ENCODE measurements around the gene UBE2H. TPM values are rescaled to one million over a fixed set of nuclear protein-coding genes. Genes with fewer than 3 reads are reported as not detected.
"Not testable (repeated sequence)": the region's sequence is repeated elsewhere in the genome, so short reads cannot be mapped to it uniquely, and the experiment has no call there.

The UBE2H gene
- total RNA-seq, 1 donor from 2014 or later, result 101 TPM

DNA sequence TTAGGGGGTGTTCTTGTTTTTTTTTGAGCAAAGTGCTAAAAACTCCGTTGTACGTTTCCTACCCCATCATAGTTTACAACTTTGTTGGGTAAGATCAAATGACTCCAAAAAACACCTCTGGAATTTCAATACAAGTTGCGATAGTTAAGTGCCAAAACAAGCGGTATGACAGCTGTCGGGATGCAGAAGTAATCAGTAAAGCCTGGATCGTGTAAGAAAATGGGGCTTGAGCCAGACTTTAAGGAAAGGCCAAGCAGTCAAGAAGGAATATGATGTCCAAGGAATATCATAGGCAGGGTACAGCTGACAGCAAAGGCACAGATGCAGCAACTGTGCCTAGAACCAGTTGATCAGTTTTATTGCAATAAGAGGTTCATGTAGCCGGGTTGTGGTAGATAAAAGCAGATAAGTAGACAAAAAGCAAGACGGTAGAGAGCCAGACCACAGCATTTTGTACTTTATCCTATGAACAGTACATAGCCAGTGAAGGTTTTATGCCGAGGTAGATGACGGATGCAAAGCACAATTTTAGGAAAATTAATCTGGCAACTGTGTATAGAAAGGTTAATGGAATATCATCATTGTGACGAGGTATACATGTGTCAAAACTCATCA, 45.5 kb downstream of the UBE2H start:
- DNase-seq, result no peak

GRCh38 chr7:129906700-129907099, 46.1 kb downstream of the UBE2H start:
- no peak for DNase-seq

GRCh38 chr7:129903935-129904334, 48.8 kb downstream of the UBE2H start:
- DNase-seq, result no peak

DNA sequence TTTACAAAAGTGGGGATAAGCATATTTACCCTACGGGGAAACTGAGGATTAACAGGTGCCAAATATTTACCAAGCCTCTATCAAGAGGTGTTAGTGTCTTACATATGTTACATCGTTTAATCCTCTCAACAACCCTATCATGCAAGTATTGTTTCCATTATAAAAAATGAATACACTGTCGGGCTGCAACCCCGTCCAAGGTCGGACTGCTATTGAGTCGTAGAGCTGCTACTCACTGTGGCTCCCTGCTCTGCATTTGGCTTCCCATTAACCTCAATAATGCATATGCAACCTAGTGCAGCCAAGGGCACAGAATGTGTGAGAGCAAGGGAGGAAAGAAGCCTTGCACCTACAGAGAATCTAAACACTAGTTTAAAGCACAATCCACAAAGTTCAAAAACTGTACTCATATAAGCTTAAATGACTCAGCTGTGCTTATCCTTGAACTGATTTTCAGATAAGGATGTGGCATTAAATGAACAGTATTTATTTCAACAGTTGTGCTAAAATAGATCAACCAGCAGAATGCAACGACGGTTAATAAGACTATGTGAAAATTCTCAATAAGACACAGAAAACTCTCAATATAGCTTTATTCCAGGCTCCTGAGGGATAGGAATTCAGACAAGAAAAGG, 49.9 kb downstream of the UBE2H start:
- no peak for DNase-seq

DNA sequence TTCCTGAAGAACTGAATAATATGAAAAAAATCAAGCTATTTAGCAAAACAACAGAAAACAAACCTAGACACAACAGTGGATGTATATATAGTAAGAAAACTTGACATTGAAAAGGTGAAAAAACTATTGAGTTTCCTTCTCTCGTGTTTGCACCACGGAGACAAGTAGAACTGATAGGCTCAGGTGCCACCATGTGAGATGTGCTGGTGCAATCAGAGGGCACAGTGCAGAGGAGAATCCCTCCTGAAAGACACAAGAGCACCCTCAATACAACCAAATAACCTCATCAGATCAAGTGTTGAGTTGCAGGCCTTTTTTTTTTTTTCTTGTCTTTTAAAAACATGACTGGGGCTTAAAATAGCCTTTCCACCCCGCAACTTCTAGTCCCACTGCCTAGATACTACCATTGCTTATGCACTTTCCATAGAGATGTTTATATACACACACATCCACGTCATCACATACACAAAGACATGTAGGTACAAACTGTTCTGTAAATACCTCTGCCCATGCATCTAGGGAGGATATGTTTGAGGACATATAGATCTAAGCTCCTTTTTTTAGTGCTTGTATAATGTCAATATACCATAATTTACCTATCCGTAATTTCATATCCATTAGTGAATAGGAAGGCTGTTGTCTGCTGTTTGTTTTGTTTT, 54.1 kb downstream of the UBE2H start:
- DNase-seq, result no peak

- no peak for DNase-seq
Measured at GRCh38 chr7:129898007-129898406, 54.8 kb downstream of the UBE2H start.

DNA sequence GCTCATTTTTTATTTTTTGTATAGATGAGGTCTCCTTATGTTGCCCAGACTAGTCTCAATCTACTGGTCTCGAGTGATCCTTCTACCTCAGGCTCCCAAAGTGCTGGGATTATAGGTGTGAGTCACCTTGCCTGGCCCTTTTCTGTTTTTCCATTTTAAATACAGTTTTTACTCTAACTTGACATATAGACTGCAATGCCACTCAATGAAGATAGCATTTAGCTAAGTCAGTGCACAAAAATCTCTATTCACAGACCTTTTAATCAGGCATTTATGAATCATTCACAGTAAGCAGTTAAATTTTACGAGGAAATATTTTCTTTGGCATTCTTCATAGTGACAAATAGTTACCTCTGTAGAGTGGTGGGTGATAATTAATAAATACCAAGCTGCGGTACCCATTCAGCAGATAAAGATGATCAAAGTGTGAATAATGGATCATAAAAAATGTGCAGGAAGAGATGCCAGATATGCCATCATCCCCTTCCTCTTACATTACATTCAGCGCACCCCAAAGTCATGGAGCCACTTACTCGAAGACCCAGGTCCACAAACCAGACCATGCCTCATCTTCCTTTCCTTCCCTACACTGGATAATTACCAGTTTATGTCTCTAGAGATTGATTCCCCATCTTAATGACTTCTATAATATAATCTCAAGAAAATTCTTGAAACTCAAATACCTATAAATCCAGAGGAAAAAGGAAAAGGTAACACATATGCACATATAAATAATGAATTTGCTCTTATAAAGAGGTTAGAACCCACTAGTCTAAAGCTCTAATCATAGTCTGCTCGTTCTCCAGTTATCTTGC, 56.0 kb downstream of the UBE2H start:
- no peak for DNase-seq

DNA sequence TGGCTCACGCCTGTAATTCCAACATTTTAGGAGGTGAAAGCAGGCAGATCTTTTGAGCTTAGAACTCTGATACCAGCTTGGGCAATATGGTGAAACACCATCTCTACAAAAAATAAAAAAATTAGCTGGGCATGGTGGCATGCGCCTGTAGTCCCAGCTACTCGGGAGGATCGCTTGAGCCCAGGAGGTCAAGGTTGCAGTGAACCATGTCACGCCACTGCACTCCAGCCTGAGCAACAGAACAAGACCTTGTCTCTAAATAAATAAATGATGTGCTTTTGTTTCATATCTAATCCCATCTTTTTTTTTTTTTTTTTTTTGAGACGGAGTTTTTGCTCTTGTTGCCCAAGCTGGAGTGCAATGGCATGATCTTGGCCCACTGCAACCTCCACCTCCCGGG, 58.6 kb downstream of the UBE2H start:
- DNase-seq, result not testable (repeated sequence)

DNA sequence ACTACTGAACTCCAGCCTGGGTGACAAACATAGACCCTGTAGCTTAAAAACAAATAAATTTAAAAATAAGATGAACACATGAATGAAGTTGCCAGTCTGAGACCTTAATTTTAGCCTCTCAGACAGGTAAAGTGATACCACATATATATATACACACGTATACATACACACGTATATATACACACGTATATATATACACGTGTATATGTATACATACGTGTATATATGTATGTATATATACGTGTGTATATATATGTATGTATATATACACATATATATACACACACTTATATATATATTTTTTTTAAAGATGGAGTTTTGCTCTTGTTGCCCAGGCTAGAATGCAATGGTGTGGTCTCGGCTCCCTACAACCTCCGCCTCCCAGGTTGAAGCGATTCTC, 62.7 kb downstream of the UBE2H start:
- no peak for DNase-seq

DNA sequence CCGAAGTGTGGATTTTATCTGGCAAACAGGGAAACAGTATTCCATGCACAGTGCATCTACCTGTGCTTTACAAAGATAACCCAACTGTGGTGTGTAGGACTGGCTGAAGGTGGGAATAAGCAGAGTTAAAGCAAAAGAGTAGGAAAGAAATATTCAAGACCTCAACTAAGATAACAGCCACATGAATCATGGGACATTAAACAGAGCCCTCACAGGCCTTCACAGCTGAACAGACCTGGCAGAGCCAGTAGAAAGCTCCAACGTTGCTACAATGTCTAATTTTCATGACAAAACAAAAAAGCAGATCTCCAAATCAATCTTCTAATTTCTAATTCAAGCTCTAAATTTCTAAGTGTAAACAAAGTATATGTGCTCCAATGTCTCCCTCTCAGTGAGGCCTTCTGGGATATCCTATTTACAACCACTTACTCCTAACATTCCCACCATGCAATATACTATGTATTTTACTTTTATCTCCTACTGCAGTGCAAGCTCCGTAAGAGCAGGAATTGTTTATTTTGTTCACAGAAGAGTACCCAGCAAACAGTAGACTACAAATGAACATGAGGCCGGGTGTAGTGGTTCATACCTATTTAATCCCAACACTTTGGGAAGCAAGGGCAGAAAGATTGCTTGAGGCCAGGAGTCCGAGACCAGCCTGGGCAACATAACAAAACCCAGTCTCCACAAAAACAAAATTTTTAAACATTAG, 63.5 kb downstream of the UBE2H start:
- DNase-seq, result no peak

- no peak for DNase-seq
Measured at GRCh38 chr7:129887865-129888264, 64.9 kb downstream of the UBE2H start.

GRCh38 chr7:129886818-129887186, 66.0 kb downstream of the UBE2H start:
- DNase-seq, result no peak

GRCh38 chr7:129886167-129886817, 66.5 kb downstream of the UBE2H start:
- DNase-seq, result no peak

DNA sequence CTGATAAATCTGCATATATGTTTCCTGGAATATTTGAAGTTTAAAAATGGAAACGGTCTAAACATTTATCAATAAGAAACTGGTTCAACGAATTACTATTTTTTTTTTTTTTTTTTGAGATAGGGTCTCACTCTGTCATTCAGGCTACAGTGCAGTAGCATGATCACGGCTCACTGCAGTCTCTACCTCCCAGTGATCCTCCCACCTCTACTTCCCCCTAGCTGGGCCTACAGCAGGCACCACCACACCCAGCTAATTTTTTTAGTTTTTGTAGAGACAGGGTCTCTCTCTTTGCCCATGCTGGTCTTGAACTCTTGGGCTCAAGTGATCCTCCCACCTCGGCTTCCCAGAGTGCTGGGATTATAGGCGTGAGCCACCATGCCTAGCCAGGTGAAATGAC, 68.3 kb downstream of the UBE2H start:
- DNase-seq, result no peak

DNA sequence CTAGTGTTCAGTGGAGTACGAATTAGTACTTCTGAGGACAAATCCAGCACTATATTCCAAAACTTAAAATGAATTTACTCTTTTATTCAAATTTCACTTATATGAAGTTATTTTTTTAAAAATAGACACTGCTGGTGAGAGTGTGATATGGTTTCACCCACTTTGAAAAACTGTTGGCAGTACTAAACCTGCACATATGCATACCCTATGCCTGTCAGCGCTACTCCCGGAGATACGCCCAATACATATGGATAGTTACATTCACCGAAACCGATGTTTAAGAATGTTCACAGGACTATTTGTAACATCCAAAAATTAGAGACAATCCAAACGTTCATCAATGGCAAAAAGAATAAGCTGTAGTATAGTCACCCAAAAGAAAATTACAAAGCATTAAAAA, 69.6 kb downstream of the UBE2H start:
- no peak for DNase-seq

DNA sequence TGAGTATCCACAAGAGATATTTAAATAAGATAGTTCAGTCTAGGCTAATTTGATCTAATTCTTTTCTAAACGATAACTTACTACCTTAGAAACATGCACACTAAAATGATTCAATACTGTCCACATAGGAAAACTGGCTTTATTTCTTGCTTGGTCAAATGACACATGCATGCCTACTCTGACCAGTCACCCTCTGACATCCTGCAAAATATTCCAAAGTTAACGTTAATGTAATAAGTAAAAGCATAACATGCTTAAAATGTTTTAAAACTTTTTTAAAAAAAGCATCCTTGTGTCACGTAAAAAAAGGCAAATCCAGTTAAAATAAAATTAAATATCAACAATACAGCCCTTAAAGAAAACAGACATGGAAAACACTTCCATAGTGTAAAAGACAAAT, 70.2 kb downstream of the UBE2H start:
- no peak for DNase-seq

- DNase-seq, result no peak
Measured at GRCh38 chr7:129877146-129877792, 75.5 kb downstream of the UBE2H start.

DNA sequence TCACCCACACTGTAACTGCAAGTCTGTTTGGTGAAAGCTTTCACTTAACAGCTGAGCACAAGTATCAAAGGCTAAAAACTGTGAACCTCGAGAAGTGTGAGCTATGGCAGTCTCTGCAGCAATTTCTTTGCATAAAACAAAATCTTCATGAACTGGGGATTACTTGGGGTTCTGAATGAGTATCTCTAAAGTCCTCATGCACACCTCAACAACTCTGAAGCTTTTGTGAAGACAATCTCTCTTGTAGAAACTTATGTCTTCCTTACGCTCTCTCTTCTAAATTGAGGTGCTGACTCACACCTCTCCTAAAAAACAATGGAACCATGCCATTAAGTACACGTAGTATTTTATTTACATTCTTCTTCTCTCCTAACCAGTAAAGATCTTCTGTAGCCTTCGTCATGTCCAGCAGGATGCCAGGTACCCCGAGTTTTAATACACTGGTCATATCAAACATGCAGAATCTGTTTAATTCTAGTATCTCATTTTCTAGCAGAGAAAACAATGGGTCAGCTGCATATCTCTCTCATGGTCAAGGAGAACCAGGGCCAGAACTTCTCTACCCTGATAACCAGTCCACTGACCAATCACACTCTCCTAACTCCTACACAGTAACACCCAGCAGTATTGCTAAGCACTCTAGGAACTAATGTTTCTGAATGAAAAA, 76.9 kb downstream of the UBE2H start:
- no peak for DNase-seq

DNA sequence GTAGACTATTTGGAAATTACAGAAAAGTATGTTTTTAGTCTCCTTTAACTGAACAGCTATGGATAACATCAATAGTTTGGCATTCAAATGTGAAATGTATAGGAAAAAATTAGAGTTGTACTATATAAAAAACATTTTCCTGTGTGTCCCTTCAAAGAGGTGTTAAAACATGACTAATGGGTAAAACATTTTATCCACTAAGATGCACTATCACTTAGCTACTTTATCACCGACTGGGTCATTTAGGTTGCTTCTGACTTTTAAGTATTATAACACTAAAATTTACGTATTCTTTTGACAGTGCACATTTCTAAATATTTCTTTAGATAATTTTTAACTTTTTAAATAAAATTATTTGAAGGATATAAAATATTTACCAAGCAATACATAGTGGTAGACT, 77.6 kb downstream of the UBE2H start:
- DNase-seq, result no peak

GRCh38 chr7:129874722-129875121, 78.0 kb downstream of the UBE2H start:
- no peak for DNase-seq

DNA sequence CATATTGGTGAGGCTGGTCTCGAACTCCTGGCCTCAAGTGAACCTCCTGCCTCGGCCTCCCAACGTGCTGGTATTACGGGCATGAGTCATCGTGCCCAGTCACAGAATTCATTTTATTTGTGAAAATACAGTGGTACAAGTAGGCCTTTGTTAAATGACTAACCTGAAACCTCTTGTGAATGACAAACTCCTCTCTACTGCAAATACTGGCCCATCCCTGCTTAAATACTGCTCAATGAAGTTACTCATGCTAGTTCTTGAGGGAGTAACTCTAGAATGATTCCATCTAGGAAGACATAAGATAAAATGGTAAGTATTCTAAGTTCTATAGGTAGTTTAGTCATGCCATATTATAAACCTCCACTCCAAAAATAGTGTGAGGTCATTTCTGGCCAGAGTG, 80.7 kb downstream of the UBE2H start:
- DNase-seq, result no peak

Data from tongue (tissue), 2 donors.